GM12891 (cell line): ENCODE data around the gene IL1RAP.

Experiments
- PAX5 ChIP-seq: IDR thresholded peaks from 2 replicates; pipeline ENCODE4 v1.6.1; 2011; ENCODE audit warnings: low read length, moderate library complexity, mild to moderate bottlenecking; ENCODE audit not compliant: insufficient read depth, severe bottlenecking
- POLR2A ChIP-seq: IDR thresholded peaks from 2 replicates; pipeline ENCODE4 v1.6.1; 2011; ENCODE audit warnings: low read depth, low read length, control low read depth
- POLR2AphosphoS5 ChIP-seq: IDR thresholded peaks from 2 replicates; pipeline ENCODE4 v1.6.1; 2011; ENCODE audit warnings: low read depth, low read length, control low read depth
- POU2F2 ChIP-seq: IDR thresholded peaks from 2 replicates; pipeline ENCODE4 v1.6.1; 2011; ENCODE audit warnings: low read depth, mild to moderate bottlenecking, control low read depth, low read length, moderate library complexity
- SPI1 ChIP-seq: IDR thresholded peaks from 2 replicates; pipeline ENCODE4 v1.6.1; 2011; ENCODE audit warnings: low read depth, low read length, control low read depth
- TAF1 ChIP-seq: IDR thresholded peaks from 2 replicates; pipeline ENCODE4 v1.6.1; 2011; ENCODE audit warnings: low read depth, low read length, control low read depth

GRCh38 chr3:190574473-190574872 is 60.6 kb downstream of the IL1RAP start:
- TF ChIP-seq POLR2AphosphoS5, result no peak
- no peak for TF ChIP-seq POLR2A
- no peak for TF ChIP-seq PAX5
- TF ChIP-seq TAF1, result no peak
- no peak for TF ChIP-seq SPI1
- no peak for TF ChIP-seq POU2F2
